MV-4-11 (cell line): Measurements from ENCODE around the gene SEC14L5.

Experiments used
- DNase-seq: peaks from one replicate; lab custom pipeline; 2025; lab: John Stamatoyannopoulos, UW

SEC14L5 gene

GRCh38 chr16:4984174-4984990, 26.3 kb downstream of the SEC14L5 start:
- DNase-seq: no peak

- DNase-seq: no peak
Measured at GRCh38 chr16:4987250-4987579, 29.1 kb downstream of the SEC14L5 start.

- DNase-seq: no peak
Measured at GRCh38 chr16:4987580-4988374, 29.6 kb downstream of the SEC14L5 start.

GRCh38 chr16:4988647-4989046, 30.5 kb downstream of the SEC14L5 start:
- DNase-seq: no peak

DNA sequence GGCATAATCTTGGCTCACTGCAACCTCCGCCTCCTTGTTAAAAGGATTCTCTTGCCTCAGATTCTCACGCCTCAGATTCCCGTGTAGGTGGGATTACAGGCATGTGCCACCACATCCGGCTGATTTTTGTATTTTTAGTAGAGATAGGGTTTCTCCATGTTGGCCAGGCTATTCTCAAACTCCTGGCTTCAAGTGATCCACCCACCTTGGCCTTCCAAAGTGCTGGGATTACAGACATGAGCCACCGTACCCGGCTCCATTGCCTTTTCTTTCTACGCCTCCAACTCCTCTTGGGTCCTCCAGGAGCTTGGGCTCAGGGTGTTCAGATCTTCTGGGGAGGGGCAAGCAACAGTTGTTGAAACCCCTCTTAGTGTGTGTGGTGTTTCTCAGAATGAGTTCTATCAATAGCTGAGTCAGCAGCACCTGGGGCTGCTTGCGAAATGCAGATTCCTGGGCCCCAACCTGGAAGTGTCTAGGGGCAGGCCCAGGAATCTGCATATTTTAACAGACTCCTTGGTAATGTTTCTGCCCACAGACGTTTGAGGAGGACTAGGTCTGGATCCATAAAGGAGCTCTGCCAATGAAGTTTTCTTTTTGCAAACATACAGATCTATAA, 31.4 kb downstream of the SEC14L5 start:
- DNase-seq: no peak

- DNase-seq: no peak
Measured at GRCh38 chr16:4990415-4990814, 32.3 kb downstream of the SEC14L5 start.

GRCh38 chr16:4991754-4992153, 33.6 kb downstream of the SEC14L5 start:
- DNase-seq: no peak

GRCh38 chr16:4994719-4995434, 36.7 kb downstream of the SEC14L5 start:
- no peak for DNase-seq

- DNase-seq: no peak
Measured at GRCh38 chr16:5000573-5001001, 42.5 kb downstream of the SEC14L5 start.

DNA sequence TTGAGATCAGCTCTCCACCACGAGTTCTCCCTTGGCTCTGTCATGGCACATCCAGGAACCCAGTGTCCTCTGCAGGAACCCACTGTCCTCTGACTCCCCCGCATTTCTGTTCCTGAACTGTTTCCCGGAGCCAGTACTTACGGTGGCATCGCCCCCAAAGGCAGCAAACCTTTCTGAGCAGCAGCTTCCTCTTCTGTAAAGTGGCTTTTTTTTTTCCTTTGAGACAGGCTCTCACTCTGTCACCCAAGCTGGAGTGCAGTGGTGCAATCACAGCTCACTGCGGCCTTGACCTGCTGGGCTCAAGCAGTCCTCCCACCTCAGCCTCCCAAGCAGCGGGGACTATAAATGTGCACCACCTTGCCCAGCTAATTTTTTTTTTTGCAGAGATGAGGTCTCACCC, 43.4 kb downstream of the SEC14L5 start:
- peak; percentile 68 for DNase-seq

- no peak for DNase-seq
Measured at GRCh38 chr16:5001986-5002385, 43.9 kb downstream of the SEC14L5 start.

GRCh38 chr16:5002699-5003143, 44.6 kb downstream of the SEC14L5 start:
- DNase-seq: no peak

DNA sequence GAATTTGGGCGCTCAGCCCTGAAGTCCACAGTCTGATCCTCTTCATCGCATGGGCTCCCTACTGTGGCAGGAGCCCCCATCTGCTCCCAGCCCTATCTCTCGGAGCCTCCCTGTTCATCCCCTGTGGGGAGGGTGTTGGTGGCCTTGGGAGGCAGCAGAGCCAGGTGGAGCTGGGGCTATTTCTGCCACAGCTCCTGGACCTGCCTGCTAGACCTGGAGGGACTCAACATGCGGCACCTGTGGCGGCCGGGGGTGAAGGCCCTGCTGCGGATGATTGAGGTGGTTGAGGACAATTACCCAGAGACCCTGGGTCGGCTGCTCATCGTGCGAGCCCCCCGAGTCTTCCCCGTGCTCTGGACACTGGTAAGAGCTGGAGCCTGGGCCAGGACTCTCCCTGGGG, 45.1 kb downstream of the SEC14L5 start:
- no peak for DNase-seq

DNA sequence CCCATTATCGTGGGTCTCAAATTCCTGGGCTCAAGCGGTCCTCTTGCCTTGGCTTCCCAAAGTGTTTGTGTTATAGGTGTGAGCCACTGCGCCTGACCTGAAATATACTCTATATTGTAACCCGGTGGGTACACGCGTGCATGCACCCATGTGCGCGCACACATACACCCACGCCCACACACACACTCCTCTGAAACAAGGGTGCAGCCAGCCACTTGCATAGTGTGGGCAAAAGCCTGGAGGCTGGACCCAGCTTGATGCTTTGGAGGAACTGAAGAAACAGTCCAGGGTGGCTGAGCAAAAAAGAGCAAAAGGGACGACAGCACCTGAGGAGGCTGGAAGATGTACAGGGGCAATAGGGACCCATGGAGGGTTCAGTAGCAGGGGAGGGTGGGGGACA, 45.7 kb downstream of the SEC14L5 start:
- no peak for DNase-seq

DNA sequence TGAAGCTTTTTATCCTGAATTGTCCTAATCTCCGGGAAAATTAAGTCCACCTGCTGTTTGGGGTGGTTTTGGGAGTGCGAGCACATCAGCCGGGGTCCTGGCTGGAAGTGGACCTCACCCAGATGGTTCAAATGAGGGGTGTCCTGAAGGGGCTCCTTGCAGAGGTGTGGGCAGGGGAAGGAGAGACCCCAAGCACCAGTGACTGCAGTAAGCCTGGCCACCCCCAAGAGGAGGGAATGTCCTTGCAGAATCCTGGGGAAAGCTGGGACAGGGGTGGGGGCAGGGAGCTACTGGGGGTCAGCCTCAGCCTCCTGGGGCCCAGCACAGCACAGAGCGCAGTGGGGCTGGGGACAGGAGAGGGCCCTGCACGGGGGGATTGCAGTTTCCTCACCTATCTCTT, 46.2 kb downstream of the SEC14L5 start:
- no peak for DNase-seq

DNA sequence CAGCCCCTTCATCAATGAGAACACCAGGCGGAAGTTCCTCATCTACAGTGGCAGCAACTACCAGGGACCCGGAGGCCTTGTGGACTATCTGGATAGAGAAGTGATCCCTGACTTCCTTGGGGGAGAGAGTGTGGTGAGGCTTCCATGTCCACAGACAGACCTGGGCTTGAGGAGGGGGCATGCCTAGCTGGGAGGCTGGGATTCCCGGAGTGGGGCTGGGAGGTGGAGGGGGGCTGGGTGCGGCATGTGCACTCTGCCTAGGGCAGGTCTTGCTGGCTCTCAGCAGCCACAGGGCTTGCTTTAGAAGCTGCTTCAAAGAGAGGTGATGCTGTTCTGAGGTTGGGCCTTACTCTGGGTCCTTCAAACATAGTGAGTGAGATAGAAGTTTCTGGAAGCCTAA, 47.8 kb downstream of the SEC14L5 start:
- DNase-seq: peak; percentile 50

GRCh38 chr16:5006348-5007193, 48.4 kb downstream of the SEC14L5 start:
- no peak for DNase-seq

DNA sequence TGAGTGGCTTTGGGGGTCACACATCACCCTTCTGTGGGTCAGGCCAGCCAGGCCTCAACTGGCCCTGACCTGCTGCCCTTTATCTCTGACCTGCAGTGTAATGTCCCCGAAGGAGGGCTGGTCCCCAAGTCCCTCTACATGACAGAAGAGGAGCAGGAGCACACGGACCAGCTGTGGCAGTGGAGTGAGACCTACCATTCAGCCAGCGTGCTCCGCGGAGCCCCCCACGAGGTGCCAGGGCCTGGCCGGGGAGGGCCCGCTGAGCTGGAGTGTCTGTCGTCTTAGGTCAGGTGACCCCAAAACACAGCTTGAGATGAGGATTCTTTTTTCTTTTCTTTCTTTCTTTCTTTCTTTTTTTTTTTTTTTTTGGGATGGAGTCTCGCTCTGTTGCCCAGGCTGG, 49.1 kb downstream of the SEC14L5 start:
- no peak for DNase-seq

DNA sequence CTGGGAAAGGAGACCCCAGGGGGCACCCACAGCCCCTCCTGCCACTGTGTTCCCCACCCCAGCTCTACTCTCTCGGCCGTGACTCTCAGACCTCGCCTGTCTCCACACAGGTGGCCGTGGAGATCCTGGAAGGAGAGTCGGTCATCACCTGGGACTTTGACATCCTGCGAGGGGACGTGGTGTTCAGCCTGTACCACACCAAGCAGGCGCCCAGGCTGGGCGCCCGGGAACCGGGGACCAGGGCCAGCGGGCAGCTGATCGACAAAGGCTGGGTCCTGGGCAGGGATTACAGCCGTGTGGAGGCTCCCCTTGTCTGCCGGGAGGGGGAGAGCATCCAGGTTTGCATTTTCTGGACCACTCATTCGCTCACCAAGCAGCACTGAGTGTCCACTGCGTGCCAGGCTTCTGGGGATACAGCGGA, 50.2 kb downstream of the SEC14L5 start:
- no peak for DNase-seq

- no peak for DNase-seq
Measured at GRCh38 chr16:5010576-5011329, 52.6 kb downstream of the SEC14L5 start.

- DNase-seq: no peak
Measured at GRCh38 chr16:5011637-5012036, 53.5 kb downstream of the SEC14L5 start.
